C4-2B (cell line): ENCODE results near the gene HELZ.

ENCODE experiments used
- H3K27ac ChIP-seq: fragments of 450-650 bp; 2 replicates; pipeline ENCODE4 v1.5.1; 2017
- ZFX ChIP-seq: fragments of 450-650 bp; IDR thresholded peaks from 2 replicates; pipeline ENCODE4 v1.6.1; 2017
- TF ChIP-seq, protein P1 (sequence below): fragments of 450-650 bp; conservative IDR thresholded peaks from 2 replicates; pipeline ENCODE4 v1.5.1; 2017; ENCODE audit warnings: mild to moderate bottlenecking

HELZ gene

DNA sequence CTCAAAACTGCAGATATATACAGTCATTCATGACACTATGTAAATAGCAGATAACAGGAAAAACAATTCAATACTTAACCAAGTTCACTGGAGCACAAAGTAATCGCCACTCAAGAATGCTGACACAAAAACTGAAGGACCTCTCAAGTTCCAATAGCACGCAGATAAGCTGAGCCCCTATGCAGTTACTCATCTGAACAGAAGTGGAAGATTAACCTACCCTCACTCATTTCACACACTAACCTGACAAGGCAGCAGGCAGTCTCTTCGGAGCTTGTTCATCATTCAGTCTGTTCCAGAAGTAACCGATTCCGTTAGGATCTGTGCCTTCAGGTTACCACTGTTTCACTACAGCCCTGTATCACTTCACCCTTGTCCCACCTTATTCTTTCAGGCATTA, 6.0 kb downstream of the HELZ start:
- H3K27ac ChIP-seq: no peak overlapping the region
- TF ChIP-seq, protein P1, sequence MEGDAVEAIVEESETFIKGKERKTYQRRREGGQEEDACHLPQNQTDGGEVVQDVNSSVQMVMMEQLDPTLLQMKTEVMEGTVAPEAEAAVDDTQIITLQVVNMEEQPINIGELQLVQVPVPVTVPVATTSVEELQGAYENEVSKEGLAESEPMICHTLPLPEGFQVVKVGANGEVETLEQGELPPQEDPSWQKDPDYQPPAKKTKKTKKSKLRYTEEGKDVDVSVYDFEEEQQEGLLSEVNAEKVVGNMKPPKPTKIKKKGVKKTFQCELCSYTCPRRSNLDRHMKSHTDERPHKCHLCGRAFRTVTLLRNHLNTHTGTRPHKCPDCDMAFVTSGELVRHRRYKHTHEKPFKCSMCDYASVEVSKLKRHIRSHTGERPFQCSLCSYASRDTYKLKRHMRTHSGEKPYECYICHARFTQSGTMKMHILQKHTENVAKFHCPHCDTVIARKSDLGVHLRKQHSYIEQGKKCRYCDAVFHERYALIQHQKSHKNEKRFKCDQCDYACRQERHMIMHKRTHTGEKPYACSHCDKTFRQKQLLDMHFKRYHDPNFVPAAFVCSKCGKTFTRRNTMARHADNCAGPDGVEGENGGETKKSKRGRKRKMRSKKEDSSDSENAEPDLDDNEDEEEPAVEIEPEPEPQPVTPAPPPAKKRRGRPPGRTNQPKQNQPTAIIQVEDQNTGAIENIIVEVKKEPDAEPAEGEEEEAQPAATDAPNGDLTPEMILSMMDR: no peak
- TF ChIP-seq ZFX: no peak

DNA sequence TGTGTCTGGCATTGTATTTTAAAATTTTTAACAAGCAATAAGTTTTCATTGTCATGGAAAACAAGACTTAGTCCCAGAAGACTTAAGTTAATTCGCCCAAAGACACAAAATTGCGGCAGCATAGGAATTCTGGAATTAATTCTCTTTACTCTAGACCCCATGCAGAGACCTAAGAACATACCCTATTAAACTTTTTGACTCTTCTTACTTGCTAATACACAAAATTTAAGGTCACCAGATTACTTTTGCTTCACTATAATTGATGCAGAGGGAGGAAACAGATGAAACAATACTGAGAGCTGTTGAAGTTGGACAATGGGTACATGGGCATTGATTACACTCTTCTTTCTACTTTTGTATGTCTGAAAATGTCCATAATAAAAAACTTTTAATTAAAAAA, 12.6 kb downstream of the HELZ start:
- H3K27ac ChIP-seq: no peak overlapping the region
- no peak for TF ChIP-seq ZFX
- TF ChIP-seq, protein P1: no peak

DNA sequence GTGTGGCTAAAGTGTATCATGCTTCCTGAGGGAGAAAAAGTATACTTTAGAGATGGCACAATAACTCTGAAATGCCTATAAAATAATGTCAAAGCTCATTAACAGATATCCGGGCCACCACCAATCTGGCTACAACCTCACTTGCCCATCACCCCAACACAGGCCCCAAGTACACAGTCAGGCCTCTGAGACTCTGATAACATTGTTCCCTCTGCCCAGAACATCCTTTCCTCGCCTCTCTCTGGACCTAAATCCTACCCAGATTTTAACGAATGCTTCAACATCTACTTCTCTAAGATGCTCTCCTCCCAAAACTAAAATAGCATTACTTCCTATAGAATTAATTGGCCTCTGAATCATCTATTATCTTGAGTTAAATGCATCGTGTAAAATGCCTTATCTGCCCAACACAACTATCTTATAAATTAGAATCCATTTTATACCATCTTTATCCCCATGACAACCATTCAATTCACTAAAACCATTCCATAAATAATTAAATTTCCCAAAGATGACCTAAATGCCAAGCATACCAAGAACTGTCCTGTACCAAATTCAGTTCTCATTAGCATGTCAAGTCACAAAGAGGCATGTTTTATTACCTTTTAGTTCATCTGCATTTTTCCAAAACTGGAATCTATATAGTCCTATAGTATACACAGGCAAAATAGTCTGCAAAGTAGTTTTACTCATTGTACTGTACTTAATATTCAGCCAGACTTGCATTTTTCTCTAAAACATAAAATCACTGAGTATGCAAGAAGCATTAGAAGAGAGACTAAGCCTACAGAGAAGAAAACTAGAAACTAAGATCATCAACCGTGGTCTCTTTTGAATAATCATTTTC, 15.7 kb downstream of the HELZ start:
- TF ChIP-seq, protein P1: no peak
- TF ChIP-seq ZFX: no peak
- H3K27ac ChIP-seq: no peak overlapping the region

DNA sequence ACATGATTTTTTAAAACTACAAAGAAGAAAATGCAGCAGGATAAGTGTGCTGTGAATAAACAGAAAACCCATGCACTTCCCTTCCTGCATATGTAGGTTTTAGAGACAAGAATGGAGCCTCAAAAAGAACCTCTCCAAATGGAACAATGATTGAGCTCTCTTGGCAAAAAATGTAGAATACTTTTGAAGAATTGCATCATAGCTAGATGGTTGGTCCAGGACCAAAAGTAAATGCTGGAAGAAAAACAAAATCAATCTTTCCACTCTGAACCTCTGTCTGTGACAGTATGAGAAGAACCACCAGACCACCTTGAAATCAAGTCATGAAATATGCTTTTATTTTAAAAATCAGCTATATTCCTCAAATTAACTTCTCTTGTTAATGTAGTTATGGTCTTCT, 17.5 kb downstream of the HELZ start:
- TF ChIP-seq, protein P1: no peak
- TF ChIP-seq ZFX: no peak
- no peak overlapping the region for H3K27ac ChIP-seq

DNA sequence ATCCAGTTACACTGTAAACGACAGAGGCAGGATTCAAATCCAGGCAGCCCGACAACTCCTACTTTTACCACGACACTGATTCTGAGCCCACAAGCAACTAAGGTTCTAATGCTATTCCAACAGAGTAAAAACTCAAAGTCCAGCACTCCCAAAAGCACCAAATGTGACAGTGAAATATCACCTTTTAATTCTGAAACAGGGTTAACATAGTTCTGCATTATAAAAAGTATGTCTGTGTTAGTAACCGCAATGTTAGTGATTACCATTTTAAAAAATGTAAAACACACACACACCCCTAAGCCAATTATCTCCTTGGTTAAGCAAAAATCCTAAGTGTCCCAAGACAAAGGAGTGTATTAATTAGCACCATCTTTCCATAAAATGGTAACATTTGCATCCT, 19.7 kb downstream of the HELZ start:
- H3K27ac ChIP-seq: no peak overlapping the region
- TF ChIP-seq ZFX: no peak
- TF ChIP-seq, protein P1: no peak

DNA sequence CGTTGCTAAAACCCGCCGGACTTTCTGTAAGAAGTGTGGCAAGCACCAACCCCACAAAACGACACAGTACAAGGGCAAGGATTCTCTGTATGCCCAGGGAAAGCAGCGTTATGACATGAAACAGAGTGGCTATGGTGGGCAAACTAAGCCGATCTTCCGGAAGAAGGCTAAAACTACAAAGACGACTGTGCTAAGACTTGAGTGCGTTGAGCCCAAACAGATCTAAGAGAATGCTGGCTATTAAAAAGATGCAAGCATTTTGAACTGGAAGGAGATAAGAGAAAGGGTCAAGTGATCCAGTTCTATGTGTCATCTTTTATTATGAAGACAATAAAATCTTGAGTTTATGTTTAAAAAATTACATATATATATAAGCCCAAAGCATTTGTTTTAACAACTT, 20.3 kb downstream of the HELZ start:
- TF ChIP-seq, protein P1: no peak
- TF ChIP-seq ZFX: no peak
- no peak overlapping the region for H3K27ac ChIP-seq

DNA sequence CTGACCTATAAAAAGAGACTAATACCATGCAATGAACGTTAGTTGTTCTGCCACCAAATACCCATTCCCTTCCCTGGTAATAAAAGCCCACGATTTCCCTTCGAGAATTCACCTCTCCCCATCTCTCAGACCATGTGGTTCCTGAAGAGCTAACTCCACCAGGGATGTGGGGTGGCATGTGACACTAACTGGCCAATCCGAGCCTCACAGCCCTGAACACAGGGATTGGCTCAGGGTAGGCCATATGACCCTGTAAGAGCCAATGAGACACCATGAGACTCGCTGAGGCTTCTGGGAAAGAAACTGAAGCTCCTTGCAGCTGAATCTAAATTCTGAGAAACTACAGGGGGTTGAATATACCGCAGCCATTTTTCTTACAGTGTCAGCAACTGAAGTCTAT, 21.1 kb downstream of the HELZ start:
- H3K27ac ChIP-seq: no peak overlapping the region
- TF ChIP-seq ZFX: no peak
- TF ChIP-seq, protein P1: no peak
